Measurements from ENCODE around the gene CHAC1.

The CHAC1 gene

GRCh38 chr15:40952901-40953712 lies at the start of gene CHAC1:
CHAC1 (plus strand) TSS chr15:40953471; CDS start chr15:40953584, 113 bp downstream.
- peak; percentile 92 for DNase-seq (ENCODE audit: low read depth, low spot score)

- no peak for DNase-seq (ENCODE audit: low read depth, low spot score)
Observed at GRCh38 chr15:40904552-40905201, 48.6 kb upstream of the CHAC1 start.

- peak; percentile 69 for DNase-seq (ENCODE audit: low read depth, low spot score)
Observed at GRCh38 chr15:40906091-40906990, 46.9 kb upstream of the CHAC1 start.

- no peak for DNase-seq (ENCODE audit: low read depth, low spot score)
Observed at GRCh38 chr15:40906991-40907802, 46.1 kb upstream of the CHAC1 start.

DNA sequence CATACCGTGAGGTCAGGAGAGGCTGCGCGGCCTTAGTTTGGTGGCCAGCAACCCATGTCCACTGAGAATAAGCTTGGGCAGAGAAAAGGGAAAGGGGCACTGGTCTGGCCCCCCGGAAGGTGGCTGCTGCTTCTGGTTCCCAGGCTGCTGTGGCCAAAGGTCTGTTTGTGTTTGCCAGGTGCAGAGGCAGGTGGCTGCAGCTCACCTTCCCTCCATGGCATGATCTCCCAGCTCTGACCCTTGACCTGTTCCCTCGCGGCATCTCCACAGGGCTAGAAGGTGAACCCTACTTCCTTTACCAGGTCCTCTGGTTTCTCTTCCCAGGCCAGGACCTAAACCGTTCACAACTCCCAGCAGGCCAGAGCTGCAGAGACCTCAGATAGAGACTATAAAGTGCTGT lies 45.2 kb upstream of the CHAC1 start:
- DNase-seq (ENCODE audit: low read depth, low spot score): no peak

- no peak for DNase-seq (ENCODE audit: low read depth, low spot score)
Observed at GRCh38 chr15:40909662-40910630, 43.3 kb upstream of the CHAC1 start.

DNA sequence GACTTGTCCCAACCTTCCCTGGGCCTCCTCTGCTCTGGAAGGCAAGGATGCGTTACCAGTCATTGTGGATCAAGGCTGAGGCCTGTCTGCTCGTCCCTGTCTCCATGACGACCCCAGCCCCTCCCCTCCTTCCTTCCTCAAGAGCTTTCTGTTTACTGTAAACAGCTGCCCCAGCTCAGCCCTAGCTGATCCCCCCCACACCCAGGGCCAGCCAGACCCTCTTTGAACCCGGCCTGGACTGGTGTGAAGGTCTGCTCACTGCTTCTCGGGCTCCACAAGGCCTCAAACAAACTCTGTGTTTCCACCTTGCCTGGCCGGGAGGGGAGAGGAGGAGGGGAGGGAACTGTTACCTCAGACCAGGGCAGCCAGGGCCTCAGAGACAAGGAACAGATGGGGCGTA lies 42.1 kb upstream of the CHAC1 start:
- no peak for DNase-seq (ENCODE audit: low read depth, low spot score)

DNA sequence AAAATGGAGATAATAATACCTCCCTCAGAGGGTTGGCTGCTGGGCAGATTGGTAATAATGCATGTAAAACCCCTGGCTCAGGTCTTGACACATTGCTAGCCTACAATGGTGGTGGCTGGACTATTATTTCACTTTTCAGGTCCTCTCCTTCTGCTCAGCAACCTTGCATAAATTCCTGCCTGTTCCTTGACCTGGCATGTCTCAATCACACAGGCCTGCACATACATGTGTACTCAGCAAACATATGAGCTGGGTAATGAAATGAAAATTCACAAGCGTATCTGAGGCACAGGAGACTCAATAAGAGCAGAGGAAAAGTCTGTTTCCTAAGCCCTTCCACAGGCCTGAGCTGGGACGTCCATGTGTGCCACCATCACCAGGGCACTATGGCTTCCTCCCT lies 41.6 kb upstream of the CHAC1 start:
- DNase-seq (ENCODE audit: low read depth, low spot score): no peak

- DNase-seq (ENCODE audit: low read depth, low spot score): no peak
Observed at GRCh38 chr15:40912478-40912877, 40.8 kb upstream of the CHAC1 start.

- DNase-seq (ENCODE audit: low read depth, low spot score): no peak
Observed at GRCh38 chr15:40914013-40914412, 39.3 kb upstream of the CHAC1 start.

GRCh38 chr15:40914486-40914885 lies 38.8 kb upstream of the CHAC1 start:
- DNase-seq (ENCODE audit: low read depth, low spot score): no peak

- no peak for DNase-seq (ENCODE audit: low read depth, low spot score)
Observed at GRCh38 chr15:40915116-40915661, 38.1 kb upstream of the CHAC1 start.

GRCh38 chr15:40915679-40916078 lies 37.6 kb upstream of the CHAC1 start:
- no peak for DNase-seq (ENCODE audit: low read depth, low spot score)

DNA sequence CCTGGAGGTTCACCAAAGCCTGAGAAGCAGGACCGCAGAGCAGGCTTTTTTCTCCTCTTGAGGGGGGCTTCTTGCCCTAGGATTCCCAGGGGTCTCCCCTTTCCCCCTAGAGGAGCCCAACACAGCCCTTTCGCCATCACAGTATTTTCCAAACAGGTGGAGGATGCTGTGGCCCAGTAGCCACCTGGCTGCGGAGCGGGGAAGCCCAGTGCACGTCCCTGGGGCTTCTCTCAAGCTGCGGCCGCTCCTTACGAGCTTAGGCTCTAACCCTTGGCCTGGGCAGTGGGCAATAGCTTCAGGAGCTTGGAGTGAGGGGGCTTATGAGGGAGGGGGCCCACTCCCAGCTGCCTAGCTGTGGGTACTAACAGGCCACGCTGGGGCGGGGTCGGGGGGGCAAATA lies 35.7 kb upstream of the CHAC1 start:
- DNase-seq (ENCODE audit: low read depth, low spot score): no peak

- no peak for DNase-seq (ENCODE audit: low read depth, low spot score)
Observed at GRCh38 chr15:40918146-40918798, 35.0 kb upstream of the CHAC1 start.

GRCh38 chr15:40918799-40919392 lies 34.4 kb upstream of the CHAC1 start:
- DNase-seq (ENCODE audit: low read depth, low spot score): no peak

DNA sequence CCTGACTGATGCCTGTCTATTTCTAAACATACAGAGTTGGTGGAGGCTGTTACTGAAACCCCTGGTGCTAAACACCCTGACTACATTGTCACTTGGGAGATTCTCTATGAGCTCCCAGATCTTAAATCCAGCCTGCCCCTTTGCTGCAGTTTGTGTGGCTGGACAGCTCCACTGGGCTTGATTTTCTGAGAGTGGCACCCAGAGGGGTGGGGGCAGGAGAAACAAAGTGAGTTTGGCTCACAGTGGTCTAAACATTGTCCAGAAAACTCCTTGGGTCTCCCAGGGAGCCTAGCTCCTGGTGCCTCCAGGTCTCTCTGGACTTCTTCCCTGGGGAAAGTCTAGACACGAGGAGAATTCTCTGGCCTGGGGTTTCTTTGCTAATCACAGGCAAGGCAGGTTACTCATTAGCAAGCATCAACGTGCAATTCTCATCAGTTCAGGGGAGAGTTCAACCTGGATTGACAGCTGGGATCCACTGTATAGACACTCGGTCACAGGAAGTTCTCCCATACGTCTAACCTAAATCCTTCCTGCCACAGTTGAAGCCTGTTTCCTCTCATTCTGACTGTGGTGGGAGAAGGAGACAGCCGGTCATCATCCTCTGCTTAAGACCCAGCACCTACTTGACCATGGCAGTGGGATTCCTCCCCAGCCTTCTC lies 31.2 kb upstream of the CHAC1 start:
- no peak for DNase-seq (ENCODE audit: low read depth, low spot score)

GRCh38 chr15:40922608-40923005 lies 30.7 kb upstream of the CHAC1 start:
- DNase-seq (ENCODE audit: low read depth, low spot score): no peak

Data from activated naive CD8-positive, alpha-beta T cell treated with anti-CD3 and anti-CD28 coated beads, Interleukin-2, amount 50 U/mL, for 16 hours (primary cell).